HG03025 (cell line): Measurements from ENCODE around the gene TMED1.
"Not testable (repeated sequence)": the region's sequence is repeated elsewhere in the genome, so short reads cannot be mapped to it uniquely, and the experiment has no call there.

Source experiments
- ATAC-seq: cut with Tn5 transposase; IDR thresholded peaks from one replicate; pipeline ENCODE4 v1.9.1; 2021; ENCODE audit warnings: mild to moderate bottlenecking, moderate library complexity; ENCODE audit not compliant: unreplicated experiment, low FRiP score

TMED1 gene, protein sequence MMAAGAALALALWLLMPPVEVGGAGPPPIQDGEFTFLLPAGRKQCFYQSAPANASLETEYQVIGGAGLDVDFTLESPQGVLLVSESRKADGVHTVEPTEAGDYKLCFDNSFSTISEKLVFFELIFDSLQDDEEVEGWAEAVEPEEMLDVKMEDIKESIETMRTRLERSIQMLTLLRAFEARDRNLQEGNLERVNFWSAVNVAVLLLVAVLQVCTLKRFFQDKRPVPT

GRCh38 chr19:10835754-10836478 is at the start of gene TMED1:
TMED1 (minus strand) TSS chr19:10836212; CDS start chr19:10836191, 21 bp downstream.
- ATAC-seq: peak; percentile 57

DNA sequence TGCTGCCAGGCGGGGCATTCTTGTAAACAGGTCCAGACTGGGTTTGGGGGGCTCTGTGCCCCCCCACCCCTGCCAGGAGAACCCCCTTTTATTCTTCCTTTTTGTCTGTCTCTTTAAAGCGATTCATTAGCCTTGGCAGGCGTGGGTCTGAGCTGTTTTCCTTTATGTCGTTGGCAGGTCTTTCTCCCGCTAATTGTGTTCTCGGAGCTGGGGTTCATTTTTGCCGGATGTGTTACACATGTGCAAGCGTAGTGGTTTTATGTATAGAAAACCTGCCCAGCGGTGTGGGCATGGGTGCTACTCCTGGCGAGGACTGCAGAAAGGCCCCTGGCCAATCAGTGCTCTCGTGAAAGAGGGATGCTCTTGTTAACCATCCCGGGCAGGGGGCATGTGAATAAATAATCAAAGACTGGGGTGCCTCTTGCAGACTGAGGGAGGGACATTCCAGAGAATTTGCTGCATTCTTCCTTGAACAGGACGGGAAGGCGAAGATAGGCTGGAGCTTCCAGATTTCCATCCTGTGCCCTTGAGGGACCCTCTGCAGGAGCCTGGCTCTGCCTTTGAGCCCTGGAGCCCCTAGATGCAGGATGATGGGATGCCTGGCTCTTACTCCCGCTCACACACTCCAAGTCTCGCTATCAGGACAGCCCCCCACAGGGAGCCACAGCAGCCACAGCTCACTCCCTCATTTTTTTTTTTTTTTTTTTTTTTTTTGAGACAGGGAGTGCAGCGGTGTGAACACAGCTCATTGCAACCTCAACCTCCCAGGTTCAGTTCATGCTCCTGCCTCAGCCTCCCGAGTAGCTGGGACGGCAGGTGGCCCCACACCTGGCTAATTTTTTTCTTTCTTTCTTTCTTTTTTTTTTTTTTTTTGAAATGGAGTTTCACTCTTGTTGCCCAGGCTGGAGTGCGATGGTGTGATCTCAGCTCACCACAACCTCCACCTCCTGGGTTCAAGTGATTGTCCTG is 49.5 kb upstream of the TMED1 start:
- no peak for ATAC-seq

DNA sequence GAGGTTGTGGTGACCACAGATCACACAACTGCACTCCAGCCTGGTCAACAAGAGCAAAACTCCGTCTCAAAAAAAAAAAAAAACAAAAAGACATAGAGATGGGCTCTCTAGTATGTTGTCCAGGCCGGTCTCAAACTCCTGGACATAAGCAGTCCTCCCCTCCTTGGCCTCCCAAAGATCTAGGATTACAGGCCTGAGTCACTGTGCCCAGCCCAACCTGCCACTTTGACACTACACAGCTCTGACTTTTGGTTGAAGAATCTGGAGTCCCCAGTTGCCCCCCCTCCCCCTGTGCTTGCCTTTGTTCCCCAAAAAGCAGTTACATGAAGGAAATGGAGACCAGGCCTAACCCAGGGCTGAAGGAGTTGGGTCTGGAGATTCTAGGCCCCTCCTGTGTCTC is 48.3 kb upstream of the TMED1 start:
- ATAC-seq: no peak

DNA sequence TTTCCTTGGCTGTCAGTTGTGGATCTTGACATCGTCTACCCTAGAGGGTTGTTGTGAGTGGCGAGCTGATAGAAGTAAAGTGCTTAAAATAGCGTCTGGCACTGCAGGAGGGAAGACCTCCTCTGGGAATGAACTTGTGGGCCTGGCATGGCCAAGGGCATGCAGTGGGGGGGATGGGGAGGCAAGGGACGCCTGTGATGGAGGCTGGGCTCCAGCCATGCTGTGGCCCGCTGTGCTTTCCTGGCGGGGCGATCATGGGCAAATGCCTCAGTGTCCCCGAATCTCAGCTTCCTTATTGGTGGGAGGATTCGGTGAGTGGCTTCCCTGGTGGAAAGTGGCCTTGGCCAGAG is 46.1 kb upstream of the TMED1 start:
- no peak for ATAC-seq

DNA sequence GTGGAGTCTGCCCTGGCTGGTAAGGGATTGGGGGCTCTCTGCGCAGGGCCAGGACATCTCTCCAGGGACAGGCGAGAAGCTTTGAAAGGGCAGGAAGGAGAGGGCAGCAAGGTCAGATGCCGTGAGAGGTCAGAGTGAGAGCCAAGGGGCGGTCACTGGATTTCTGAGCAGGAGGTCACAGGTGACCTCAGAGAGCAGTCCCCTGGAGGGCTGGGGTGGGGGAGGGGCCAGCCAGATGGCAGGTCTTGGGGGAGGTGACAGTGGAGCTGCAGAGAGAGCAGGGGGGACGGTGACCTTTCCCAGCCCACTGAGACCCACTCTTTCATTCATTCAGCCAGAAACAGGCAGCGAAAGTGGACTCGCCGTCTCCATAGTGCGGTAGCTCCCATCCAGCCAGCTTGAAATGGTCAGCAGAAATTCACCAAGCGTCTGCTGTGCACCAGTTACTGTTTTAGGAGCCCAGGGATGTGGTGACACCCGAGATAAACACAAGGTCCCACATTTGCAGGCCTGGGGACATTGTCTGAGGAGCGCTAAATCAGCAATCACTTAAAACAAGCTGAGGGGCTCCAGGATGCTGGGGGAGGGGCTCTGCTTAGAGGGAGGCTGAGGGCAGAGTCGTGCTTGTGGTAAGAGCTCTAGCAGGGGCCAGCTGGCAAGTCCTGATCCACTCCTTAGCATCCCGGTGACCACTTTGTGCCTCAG is 45.5 kb upstream of the TMED1 start:
- no peak for ATAC-seq

- ATAC-seq: no peak
These were observed 42.2 kb upstream of the TMED1 start for GRCh38 chr19:10878253-10878652.

- ATAC-seq: not testable (repeated sequence)
These were observed 41.6 kb upstream of the TMED1 start for GRCh38 chr19:10877608-10878007.

GRCh38 chr19:10876459-10877240 is 40.6 kb upstream of the TMED1 start:
- no peak for ATAC-seq

- ATAC-seq: no peak
These were observed 38.0 kb upstream of the TMED1 start for GRCh38 chr19:10874024-10874423.

DNA sequence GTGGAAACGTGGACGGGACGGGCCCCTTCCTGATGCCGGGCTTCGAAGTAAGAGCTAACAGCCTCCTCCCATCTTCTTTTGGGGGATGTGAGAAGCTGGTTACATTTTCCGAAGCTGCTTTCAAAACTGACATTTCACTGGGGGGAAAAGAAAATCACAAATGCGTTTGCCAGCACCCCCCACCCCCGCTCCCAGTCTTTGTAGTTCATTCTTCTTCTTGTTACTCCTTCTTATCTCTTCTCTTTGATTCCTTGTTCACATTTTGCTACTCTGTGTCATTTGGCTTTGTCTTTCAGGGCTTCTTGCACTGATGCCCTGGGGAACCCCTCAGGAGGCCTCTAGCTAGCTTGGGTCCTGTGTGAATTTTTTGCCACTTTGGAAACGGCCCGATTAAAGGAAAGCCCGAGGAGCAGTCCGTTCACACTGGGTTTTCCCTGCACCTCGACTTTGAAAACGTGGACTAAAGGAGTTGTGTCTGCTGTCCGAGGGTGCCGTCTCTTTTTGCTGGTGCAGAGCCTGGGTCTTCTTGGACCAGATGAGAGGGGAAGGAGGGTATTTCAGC is 36.6 kb upstream of the TMED1 start:
- ATAC-seq: no peak

- ATAC-seq: peak; percentile 19
These were observed 35.9 kb upstream of the TMED1 start for GRCh38 chr19:10871711-10872545.

GRCh38 chr19:10870955-10871603 is 35.1 kb upstream of the TMED1 start, which contains the start of gene CARM1:
CARM1 (plus strand) TSS chr19:10871553; CDS start chr19:10871703, 150 bp downstream.
- ATAC-seq: peak; percentile 67

- no peak for ATAC-seq
These were observed 34.5 kb upstream of the TMED1 start for GRCh38 chr19:10870501-10870954.

GRCh38 chr19:10869872-10870311 is 33.9 kb upstream of the TMED1 start:
- not testable (repeated sequence) for ATAC-seq

- no peak for ATAC-seq
These were observed 33.0 kb upstream of the TMED1 start for GRCh38 chr19:10868872-10869547.

GRCh38 chr19:10866495-10866894 is 30.5 kb upstream of the TMED1 start:
- no peak for ATAC-seq

DNA sequence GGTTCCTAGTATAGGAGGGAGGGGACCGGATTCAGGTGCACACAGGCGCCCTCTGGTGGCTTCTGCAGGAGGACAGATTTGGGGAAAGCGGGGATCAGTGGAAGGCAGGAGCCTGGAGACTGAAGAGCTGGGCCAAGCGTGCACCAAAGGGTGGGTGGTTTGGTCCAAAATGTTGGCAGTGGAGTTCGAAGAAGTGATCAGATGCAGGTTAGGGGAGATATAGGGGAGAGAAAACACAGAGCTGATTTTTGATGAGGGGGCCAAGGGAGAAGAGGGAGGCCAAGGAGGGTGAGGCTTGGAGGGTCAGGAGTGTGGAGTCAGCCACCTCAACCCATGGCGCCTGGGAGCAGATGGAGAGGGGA is 28.5 kb upstream of the TMED1 start:
- ATAC-seq: no peak
